GM06990 (cell line): ENCODE measurements around the gene EFNA3.

ENCODE experiments used
- DNase-seq: peaks from one replicate; pipeline ENCODE4 v3.0.0-alpha.2; 2011; ENCODE audit not compliant: insufficient read length; ENCODE audit errors: extremely low read depth
- H3K27me3 ChIP-seq: replicated peaks from 2 replicates; pipeline ENCODE4 v1.6.0; 2011; ENCODE audit warnings: low read length; ENCODE audit not compliant: control insufficient read depth, insufficient read depth
- H3K36me3 ChIP-seq: 2 replicates; pipeline ENCODE4 v1.5.1; 2011; ENCODE audit warnings: low read length; ENCODE audit not compliant: control insufficient read depth, insufficient read depth
- H3K4me3 ChIP-seq: replicated peaks from 2 replicates; pipeline ENCODE4 v1.5.1; 2011; ENCODE audit warnings: low read depth, mild to moderate bottlenecking, control low read depth, low read length
- TF ChIP-seq, protein P1 (sequence below): IDR thresholded peaks from 2 replicates; pipeline ENCODE4 v1.5.1; 2011; ENCODE audit warnings: low read length, control low read depth, mild to moderate bottlenecking, inconsistent platforms; ENCODE audit not compliant: insufficient read depth, poor library complexity, severe bottlenecking

Gene EFNA3

DNA sequence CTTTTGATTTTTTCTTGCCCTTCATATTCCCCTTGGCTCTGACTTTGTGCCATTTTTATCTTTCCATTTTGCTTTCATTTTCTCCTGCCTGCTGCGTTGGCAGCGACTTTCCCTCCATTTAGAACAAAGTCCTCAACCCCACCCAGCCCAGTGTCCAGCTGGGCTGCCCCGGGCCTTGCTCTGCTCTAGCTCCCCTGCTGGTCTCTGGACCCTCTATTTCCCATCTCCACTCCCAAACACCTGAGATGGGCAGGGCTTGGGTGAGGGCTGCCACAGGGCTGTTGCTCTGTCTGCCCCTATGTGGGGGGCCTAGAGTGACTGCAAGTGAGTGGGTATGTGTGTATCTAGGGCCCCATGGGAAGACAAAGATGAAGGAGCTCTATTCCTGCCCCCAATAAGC, 34.8 kb upstream of the EFNA3 start:
- TF ChIP-seq, protein P1, sequence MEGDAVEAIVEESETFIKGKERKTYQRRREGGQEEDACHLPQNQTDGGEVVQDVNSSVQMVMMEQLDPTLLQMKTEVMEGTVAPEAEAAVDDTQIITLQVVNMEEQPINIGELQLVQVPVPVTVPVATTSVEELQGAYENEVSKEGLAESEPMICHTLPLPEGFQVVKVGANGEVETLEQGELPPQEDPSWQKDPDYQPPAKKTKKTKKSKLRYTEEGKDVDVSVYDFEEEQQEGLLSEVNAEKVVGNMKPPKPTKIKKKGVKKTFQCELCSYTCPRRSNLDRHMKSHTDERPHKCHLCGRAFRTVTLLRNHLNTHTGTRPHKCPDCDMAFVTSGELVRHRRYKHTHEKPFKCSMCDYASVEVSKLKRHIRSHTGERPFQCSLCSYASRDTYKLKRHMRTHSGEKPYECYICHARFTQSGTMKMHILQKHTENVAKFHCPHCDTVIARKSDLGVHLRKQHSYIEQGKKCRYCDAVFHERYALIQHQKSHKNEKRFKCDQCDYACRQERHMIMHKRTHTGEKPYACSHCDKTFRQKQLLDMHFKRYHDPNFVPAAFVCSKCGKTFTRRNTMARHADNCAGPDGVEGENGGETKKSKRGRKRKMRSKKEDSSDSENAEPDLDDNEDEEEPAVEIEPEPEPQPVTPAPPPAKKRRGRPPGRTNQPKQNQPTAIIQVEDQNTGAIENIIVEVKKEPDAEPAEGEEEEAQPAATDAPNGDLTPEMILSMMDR = no peak
- Histone ChIP-seq H3K36me3 (no peaks in the 10 kb centered on the region), H3K27me3 (no peaks in the 10 kb centered on the region; the same call in 1 of the 2 replicates), H3K4me3 (no peak overlapping the region)
- no peak for DNase-seq

GRCh38 chr1:155044365-155044764, 34.3 kb upstream of the EFNA3 start:
- Histone ChIP-seq H3K4me3 (no peak overlapping the region), H3K27me3 (no peaks in the 10 kb centered on the region), H3K36me3 (no peaks in the 10 kb centered on the region)
- no peak for DNase-seq
- TF ChIP-seq, protein P1 = no peak

GRCh38 chr1:155044812-155045657, 33.6 kb upstream of the EFNA3 start:
- Histone ChIP-seq H3K27me3 (no peaks in the 10 kb centered on the region), H3K36me3 (no peaks in the 10 kb centered on the region), H3K4me3 (no peak overlapping the region)
- peak; percentile 49 for DNase-seq
- TF ChIP-seq, protein P1 = peak; percentile 81

DNA sequence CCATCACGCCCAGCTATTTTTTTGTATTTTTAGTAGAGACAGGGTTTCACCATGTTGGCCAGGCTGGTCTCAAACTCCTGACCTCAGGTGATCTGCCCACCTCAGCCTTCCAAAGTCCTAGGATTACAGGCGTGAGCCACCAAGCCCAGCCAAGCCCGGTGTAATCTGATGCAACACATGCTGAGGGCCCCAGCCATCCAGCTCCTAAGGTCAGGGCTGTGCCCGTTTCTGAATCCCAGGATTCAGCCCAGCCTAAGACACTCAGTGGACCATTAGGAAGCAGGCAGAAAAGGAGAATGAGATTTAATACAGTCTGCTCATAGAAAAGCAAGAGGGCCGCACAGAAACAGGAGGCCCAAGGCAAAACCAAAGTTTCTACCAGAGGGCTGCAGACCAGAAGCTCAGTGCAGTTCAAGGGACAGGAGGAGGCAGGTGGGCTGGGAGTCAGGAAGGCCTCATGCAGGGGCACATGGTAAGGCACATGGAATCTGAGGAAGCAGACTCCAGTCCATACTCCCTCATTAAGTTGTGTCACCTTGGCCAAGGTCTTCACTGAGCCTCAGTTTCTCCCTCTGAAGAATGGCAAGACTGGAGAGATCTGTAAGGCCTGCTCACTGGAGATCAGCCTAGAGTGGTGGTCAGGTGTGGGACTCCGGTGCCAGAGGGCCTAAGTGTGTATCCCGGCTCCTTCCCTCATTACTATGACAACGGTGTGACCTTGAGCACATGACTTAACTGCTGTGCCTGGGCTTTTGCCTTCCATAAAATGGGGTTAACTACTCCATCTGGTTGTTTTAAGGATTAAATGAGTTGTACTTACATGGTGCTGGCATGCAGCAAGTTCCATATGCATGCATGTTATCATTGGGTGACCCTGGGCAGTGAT, 29.9 kb upstream of the EFNA3 start:
- TF ChIP-seq, protein P1 = no peak

DNA sequence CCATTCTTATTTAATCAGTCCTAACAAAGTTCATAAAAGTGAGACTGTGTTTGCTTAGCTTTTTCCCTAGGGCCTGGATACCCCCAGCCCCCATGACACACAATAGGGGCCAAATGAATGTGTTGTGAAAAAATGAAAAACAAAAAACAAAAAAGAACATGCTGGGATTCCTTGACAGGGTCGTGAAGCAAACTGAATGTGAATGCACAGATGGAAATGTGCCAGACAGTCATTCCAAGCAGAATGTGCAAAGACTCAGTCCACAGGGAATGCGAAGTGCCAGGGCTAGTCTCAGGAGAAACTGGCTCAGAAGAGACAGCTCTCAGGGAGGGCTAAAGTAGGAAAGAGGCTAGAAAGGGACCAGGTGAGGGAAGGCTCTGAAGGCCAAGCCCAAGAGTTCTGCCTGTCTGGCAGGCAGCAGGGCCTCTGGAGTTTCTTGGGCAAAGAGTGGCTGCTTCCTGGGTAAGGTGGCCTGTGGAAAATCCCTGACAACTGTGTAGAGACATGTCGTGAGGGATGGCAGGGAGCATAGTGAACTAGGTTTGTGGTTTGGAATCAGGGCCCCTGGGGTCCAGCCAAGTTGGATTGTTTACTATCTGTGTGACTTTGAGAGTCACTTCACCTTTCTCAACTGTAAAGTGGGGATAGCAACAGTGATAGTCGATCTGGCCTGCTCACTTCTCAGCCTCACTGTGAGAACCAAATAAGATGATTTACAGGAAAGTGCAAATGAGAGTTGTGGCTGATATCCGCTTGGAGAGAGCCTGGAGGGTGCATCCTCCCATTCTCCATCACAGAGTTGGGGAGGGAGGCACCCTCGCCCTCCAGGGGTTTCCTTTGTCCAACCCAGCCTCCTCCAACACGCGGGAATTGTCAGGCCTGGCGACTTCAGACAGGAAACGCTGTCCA, 28.7 kb upstream of the EFNA3 start:
- H3K27me3 ChIP-seq = no peaks in the 10 kb centered on the region
- TF ChIP-seq, protein P1 = no peak
- peak overlapping the region; percentile 53; the same call in 1 of the 2 replicates for H3K4me3 ChIP-seq
- no peak for DNase-seq
- no peaks in the 10 kb centered on the region for H3K36me3 ChIP-seq

More for the DNA sequence above, 29.9 kb upstream of the EFNA3 start:
- DNase-seq = no peak
- H3K27me3 ChIP-seq = no peaks in the 10 kb centered on the region
- H3K36me3 ChIP-seq = no peaks in the 10 kb centered on the region
- no peak overlapping the region for H3K4me3 ChIP-seq
